Adrenal gland (tissue), 5 donors: ENCODE data around the gene OIP5.

Experiments
- POLR2A ChIP-seq, 2 donors: fragments of 450-650 bp; IDR thresholded peaks; one replicate each; pipeline ENCODE4 v1.6.1; 2017; ENCODE audit warnings: antibody characterized with exemption in 2 of 2, mild to moderate bottlenecking in 2 of 2, moderate library complexity in 1 of 2
- TF ChIP-seq, protein P1 (sequence below), 6 experiments: fragments of 450-650 bp in 4 of 6; fragments of 200-600 bp in 2 of 6; sonication (generic) in 1 of 6; IDR thresholded peaks; 1 replicate in 5 of 6; 2 replicates in 1 of 6; pipeline versions ENCODE4 v1.5.1 to v1.8.0; 2016 to 2021; ENCODE audit warnings: antibody characterized with exemption in 6 of 6, mild to moderate bottlenecking in 2 of 6, moderate library complexity in 1 of 6
- donor health status: DM: no; HTN: no; CAD: no.

DNA sequence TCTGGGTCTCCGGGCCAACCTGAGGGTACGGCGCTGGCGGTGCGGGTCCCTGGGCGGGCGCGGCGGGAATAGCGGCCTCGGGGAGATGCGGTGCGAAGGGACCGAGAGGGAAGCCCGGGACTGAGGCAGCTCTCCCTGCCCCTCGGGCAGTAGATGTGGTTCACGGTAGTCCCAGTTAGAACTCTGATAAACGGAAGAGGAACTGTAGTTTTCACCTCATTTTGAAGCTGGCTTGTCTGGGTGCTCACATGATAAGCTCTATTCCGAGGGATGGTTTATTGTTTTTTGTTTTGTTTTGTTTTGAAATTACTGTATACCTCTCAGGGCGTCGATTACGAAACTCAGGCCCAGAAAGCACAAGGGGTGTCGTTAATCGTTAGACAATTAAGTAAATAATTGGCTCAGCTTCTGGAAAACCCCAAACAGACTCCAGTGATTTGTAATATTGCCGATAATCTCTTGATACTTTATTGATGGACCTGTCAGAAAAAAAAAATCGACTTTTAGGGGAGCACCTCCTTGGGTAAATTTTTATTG, 703 bp upstream of the OIP5 start:
- TF ChIP-seq, protein P1, sequence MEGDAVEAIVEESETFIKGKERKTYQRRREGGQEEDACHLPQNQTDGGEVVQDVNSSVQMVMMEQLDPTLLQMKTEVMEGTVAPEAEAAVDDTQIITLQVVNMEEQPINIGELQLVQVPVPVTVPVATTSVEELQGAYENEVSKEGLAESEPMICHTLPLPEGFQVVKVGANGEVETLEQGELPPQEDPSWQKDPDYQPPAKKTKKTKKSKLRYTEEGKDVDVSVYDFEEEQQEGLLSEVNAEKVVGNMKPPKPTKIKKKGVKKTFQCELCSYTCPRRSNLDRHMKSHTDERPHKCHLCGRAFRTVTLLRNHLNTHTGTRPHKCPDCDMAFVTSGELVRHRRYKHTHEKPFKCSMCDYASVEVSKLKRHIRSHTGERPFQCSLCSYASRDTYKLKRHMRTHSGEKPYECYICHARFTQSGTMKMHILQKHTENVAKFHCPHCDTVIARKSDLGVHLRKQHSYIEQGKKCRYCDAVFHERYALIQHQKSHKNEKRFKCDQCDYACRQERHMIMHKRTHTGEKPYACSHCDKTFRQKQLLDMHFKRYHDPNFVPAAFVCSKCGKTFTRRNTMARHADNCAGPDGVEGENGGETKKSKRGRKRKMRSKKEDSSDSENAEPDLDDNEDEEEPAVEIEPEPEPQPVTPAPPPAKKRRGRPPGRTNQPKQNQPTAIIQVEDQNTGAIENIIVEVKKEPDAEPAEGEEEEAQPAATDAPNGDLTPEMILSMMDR (IDR thresholded peaks at IDR 0.05): no peak
- TF ChIP-seq POLR2A (IDR thresholded peaks at IDR 0.05): no peak
